ENCODE measurements around the gene ZBTB44.
"Not testable (repeated sequence)": the region's sequence is repeated elsewhere in the genome, so short reads cannot be mapped to it uniquely, and the experiment has no call there.

Gene ZBTB44

GRCh38 chr11:130314750-130315285 lies at the start of gene ZBTB44:
Gene ZBTB44 (minus strand): TSS chr11:130314917. CDS start chr11:130261873, 53,044 bp downstream.
- DNase-seq (ENCODE audit: low spot score): peak; percentile 63
- FAIRE-seq: no peak

- no peak for FAIRE-seq
Observed at GRCh38 chr11:130359419-130359818, 44.7 kb upstream of the ZBTB44 start.

GRCh38 chr11:130358398-130358797 lies 43.7 kb upstream of the ZBTB44 start:
- FAIRE-seq: no peak

More at GRCh38 chr11:130359419-130359818, 44.7 kb upstream of the ZBTB44 start:
- DNase-seq (ENCODE audit: low spot score): no peak

GRCh38 chr11:130347261-130347660 lies 32.5 kb upstream of the ZBTB44 start:
- FAIRE-seq (no peak), DNase-seq (ENCODE audit: low spot score) (no peak)

More at GRCh38 chr11:130358398-130358797, 43.7 kb upstream of the ZBTB44 start:
- no peak for DNase-seq (ENCODE audit: low spot score)

GRCh38 chr11:130344841-130345240 lies 30.1 kb upstream of the ZBTB44 start:
- FAIRE-seq (no peak), DNase-seq (ENCODE audit: low spot score) (no peak)

- FAIRE-seq (no peak), DNase-seq (ENCODE audit: low spot score) (no peak)
Observed at GRCh38 chr11:130340671-130341319, 26.1 kb upstream of the ZBTB44 start.

GRCh38 chr11:130338667-130339066 lies 23.9 kb upstream of the ZBTB44 start:
- FAIRE-seq (no peak), DNase-seq (ENCODE audit: low spot score) (no peak)

- FAIRE-seq (no peak), DNase-seq (ENCODE audit: low spot score) (no peak)
Observed at GRCh38 chr11:130337281-130338089, 22.8 kb upstream of the ZBTB44 start.

GRCh38 chr11:130331397-130331796 lies 16.7 kb upstream of the ZBTB44 start:
- DNase-seq (ENCODE audit: low spot score); FAIRE-seq: not testable (repeated sequence)

- FAIRE-seq (no peak), DNase-seq (ENCODE audit: low spot score) (no peak)
Observed at GRCh38 chr11:130330101-130330684, 15.5 kb upstream of the ZBTB44 start.

GRCh38 chr11:130328420-130328819 lies 13.7 kb upstream of the ZBTB44 start:
- DNase-seq (ENCODE audit: low spot score) (no peak), FAIRE-seq (no peak)

- DNase-seq (ENCODE audit: low spot score): no peak
- no peak for FAIRE-seq
Observed at GRCh38 chr11:130327716-130328115, 13.0 kb upstream of the ZBTB44 start.

- no peak for FAIRE-seq
- no peak for DNase-seq (ENCODE audit: low spot score)
Observed at GRCh38 chr11:130325691-130326090, 11.0 kb upstream of the ZBTB44 start.

- no peak for DNase-seq (ENCODE audit: low spot score)
- no peak for FAIRE-seq
Observed at GRCh38 chr11:130323452-130324450, 9.0 kb upstream of the ZBTB44 start.

GRCh38 chr11:130322126-130322525 lies 7.4 kb upstream of the ZBTB44 start:
- no peak for DNase-seq (ENCODE audit: low spot score)
- no peak for FAIRE-seq

GRCh38 chr11:130318031-130318673 lies 3.4 kb upstream of the ZBTB44 start:
- DNase-seq (ENCODE audit: low spot score): peak; percentile 59
- FAIRE-seq: peak; percentile 89

GRCh38 chr11:130315354-130315970 lies 745 bp upstream of the ZBTB44 start:
- no peak for DNase-seq (ENCODE audit: low spot score)
- no peak for FAIRE-seq

GRCh38 chr11:130314184-130314749 lies 450 bp downstream of the ZBTB44 start:
- DNase-seq (ENCODE audit: low spot score): peak; percentile 10

More at GRCh38 chr11:130314184-130314749, 450 bp downstream of the ZBTB44 start:
- FAIRE-seq: no peak

Data from RCC 7860 (cell line).